HepG2 (cell line): ENCODE data around the gene ANKRD44.

Experiments used
- JUN ChIP-seq: sonication (generic); formaldehyde crosslinking; IDR thresholded peaks from 2 replicates; pipeline ENCODE4 v1.4.0; 2020; ENCODE audit warnings: mild to moderate bottlenecking, missing genetic modification reagents
- ONECUT2 ChIP-seq: sonication (generic); formaldehyde crosslinking; IDR thresholded peaks from 2 replicates; pipeline ENCODE4 v1.4.0; 2020; ENCODE audit warnings: missing genetic modification reagents

DNA sequence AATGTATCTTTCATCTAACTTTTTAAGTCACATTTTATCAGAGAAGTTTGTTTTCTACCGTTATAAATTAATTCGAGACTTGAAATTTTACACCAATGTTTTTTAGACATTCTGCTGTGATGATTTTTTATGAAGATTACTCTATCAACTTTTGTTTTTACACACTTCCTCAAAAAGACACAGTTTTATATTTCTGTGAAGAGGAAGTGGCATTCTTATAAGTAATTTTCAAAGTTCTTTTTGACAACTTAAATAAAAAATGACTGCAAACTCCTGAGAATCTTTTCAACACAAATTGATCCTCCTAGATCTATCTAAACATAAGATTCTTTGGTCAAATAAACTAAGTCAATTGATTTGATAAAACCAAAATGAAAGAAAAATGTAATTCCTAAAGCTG, 13.7 kb downstream of the ANKRD44 start:
- TF ChIP-seq ONECUT2 (CRISPR knock-in tag): no peak
- no peak for TF ChIP-seq JUN (CRISPR knock-in tag)
